GM06990 (cell line): Measurements from ENCODE around the gene TLE1.

Source experiments
- DNase-seq: peaks from one replicate; pipeline ENCODE4 v3.0.0-alpha.2; 2011; ENCODE audit not compliant: insufficient read length; ENCODE audit errors: extremely low read depth
- H3K27me3 ChIP-seq: replicated peaks from 2 replicates; pipeline ENCODE4 v1.6.0; 2011; ENCODE audit warnings: low read length; ENCODE audit not compliant: control insufficient read depth, insufficient read depth
- H3K36me3 ChIP-seq: 2 replicates; pipeline ENCODE4 v1.5.1; 2011; ENCODE audit warnings: low read length; ENCODE audit not compliant: control insufficient read depth, insufficient read depth
- H3K4me3 ChIP-seq: replicated peaks from 2 replicates; pipeline ENCODE4 v1.5.1; 2011; ENCODE audit warnings: low read depth, mild to moderate bottlenecking, control low read depth, low read length
- TF ChIP-seq, protein P1 (sequence below): IDR thresholded peaks from 2 replicates; pipeline ENCODE4 v1.5.1; 2011; ENCODE audit warnings: low read length, control low read depth, mild to moderate bottlenecking, inconsistent platforms; ENCODE audit not compliant: insufficient read depth, poor library complexity, severe bottlenecking

The TLE1 gene

DNA sequence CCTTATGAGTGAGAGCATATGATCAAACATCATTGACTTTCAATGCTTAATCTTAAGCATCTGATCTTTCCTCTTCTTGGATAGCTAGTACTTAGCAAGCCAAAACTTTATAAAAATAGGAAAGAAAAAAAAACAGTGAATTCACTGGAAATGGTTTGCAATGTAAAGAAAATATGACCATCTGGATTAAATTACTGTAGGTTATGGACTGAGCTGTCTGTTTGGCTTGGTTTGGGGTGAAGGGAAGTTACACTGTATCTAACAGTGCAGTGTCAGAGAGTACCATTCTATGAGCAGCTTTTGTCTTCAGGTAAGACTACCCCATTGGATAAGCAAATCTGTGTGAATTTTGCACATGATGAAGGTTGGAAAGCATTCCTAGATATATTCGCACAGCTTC lies 151.4 kb downstream of the TLE1 start:
- TF ChIP-seq, protein P1, sequence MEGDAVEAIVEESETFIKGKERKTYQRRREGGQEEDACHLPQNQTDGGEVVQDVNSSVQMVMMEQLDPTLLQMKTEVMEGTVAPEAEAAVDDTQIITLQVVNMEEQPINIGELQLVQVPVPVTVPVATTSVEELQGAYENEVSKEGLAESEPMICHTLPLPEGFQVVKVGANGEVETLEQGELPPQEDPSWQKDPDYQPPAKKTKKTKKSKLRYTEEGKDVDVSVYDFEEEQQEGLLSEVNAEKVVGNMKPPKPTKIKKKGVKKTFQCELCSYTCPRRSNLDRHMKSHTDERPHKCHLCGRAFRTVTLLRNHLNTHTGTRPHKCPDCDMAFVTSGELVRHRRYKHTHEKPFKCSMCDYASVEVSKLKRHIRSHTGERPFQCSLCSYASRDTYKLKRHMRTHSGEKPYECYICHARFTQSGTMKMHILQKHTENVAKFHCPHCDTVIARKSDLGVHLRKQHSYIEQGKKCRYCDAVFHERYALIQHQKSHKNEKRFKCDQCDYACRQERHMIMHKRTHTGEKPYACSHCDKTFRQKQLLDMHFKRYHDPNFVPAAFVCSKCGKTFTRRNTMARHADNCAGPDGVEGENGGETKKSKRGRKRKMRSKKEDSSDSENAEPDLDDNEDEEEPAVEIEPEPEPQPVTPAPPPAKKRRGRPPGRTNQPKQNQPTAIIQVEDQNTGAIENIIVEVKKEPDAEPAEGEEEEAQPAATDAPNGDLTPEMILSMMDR = no peak
- DNase-seq = no peak
- H3K27me3 ChIP-seq = no peaks in the 10 kb centered on the region
- H3K4me3 ChIP-seq = no peak overlapping the region
- H3K36me3 ChIP-seq = no peaks in the 10 kb centered on the region

DNA sequence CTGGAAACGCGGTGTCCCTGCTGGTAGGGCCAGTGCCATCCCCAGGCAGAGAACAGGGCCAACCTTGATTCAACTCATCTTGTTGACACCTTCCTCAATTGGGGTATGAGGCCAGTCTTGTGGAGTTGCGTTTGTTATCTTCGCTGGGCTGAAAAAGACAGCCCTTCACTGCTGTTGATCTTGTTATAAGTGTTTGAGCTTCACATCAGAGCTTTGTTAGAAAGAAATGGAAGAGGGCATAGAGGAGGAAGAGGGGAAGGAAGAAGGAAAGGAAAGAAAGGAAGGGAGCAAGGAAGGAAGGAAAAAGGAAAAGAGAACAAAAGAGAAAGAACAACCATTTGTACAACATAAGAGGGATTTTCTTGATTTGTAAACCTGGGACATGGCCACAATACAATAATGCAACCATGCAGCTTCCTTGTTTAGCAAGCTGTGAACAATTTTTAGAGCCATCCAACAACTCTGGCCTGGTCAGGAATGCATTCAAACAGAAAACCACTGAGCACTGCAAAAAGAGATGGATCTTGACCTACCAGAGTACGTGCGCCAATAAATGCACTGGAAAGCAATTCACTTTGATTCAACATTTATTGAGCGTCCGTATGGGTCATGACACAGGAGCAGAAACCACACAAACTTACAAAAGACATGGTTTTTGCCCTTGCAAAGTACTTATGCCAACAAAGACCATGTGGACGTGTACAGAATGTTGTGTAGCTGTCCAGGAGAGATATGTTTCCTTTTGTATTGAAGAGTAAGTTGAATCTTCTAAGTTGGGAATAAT lies 152.9 kb downstream of the TLE1 start:
- no peak for DNase-seq
- Histone ChIP-seq H3K36me3 (no peaks in the 10 kb centered on the region), H3K27me3 (no peaks in the 10 kb centered on the region), H3K4me3 (no peak overlapping the region)
- TF ChIP-seq, protein P1 = no peak

DNA sequence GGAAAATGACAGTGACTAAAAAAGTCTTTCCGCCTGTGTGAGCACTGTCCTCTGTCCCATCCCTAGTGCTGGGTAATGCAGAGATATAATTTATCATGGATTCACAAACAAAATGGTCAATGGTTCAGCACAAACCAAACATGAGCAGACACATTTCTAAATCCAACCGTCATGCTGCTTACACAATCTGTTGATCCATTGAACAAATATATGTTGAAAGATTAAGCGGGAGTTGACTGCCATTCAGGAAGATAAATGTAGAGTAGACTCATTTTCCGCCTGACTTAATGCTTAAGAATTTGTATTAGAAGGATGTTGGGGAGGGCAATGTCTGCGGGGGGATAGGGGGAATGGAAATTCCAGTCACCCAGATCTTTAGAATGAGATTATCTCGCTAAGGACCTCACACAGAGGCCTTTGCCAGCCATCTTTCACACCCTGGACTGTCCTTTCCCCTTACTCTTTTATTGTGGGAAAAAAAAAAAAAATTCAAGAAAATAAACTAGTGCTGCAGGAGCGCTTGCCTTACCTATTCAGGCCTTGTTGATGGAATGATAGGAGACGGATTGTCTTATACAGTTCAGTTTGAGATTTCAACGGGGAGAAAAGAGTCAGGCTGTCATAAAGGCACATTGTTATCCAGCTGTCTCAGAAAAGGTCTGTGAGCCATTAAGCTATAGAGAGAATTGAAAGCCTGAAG lies 153.7 kb downstream of the TLE1 start:
- TF ChIP-seq, protein P1 = no peak
- Histone ChIP-seq H3K36me3 (no peaks in the 10 kb centered on the region), H3K4me3 (no peak overlapping the region), H3K27me3 (no peaks in the 10 kb centered on the region)
- DNase-seq = no peak

DNA sequence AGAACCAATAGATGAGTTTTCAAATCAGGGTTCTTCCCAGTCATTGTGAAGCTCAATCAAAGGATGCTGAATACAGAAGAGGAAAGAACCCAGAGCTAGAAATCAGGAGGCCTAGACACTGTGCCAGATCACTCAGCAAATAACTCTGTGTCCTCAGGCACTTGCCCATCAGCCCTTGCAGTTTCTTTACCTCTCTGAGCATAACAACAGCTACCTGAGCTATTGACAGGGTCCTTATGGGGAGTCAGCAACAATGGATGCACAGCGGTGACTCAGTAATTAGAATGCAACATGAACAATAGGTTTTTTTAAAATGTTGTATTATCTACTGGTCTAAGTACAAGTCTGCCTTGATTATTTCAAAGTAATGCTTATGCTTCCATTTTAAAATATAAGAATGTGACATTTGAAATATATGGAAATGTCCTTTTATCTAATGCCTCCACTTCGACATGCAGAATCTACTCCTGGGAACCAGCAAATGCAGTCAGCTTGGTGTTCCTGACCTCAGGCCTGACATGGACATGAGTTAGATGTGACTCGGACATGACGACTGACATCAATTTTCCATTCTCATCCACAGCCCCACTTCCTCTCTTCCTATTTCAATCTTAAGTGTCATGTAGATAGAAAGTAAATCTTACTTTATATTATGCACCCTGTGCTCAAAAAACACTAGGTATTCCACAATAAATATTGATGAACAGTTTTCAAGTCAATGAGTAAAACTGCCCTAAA lies 155.0 kb downstream of the TLE1 start:
- H3K27me3 ChIP-seq = no peaks in the 10 kb centered on the region
- TF ChIP-seq, protein P1 = no peak
- no peak overlapping the region for H3K4me3 ChIP-seq
- DNase-seq = no peak
- H3K36me3 ChIP-seq = no peaks in the 10 kb centered on the region
